Measurements from ENCODE around the gene RCHY1. TPM values are rescaled to one million over a fixed set of nuclear protein-coding genes. Genes with fewer than 3 reads are reported as not detected.

Gene RCHY1
- total RNA-seq, 1 donor from 2014 or later, result 18.7 TPM

DNA sequence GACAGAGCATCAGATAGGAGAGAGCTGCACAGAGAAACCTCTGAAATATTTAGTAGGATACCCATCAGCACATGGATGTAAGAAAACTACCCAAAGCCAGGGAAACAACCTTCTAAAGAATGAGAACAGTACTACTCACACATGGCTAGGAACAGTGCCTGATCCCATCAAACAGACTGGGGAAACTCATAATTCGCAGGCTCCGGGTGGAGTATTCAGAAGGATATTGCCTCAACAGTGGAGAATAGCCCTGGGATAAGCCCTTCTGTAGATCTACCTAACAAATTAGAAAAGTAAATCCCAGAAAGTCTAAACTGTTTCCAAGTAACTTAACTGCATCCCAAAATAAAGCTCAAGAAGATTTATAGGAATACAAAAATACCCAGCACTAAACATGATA lies 17.8 kb downstream of the RCHY1 start:
- Mint-ChIP-seq H3K27me3 (ENCODE audit: low read depth) (no peaks in the 10 kb centered on the region), H3K4me3 (ENCODE audit: unreplicated experiment) (no peak overlapping the region), H3K36me3 (ENCODE audit: low read depth) (peaks cover 21% of the 10 kb centered on the region), H3K27ac (ENCODE audit: unreplicated experiment) (no peak overlapping the region), H3K9me3 (ENCODE audit: low read depth) (peaks cover 16% of the 10 kb centered on the region), H3K4me1 (ENCODE audit: low read depth) (peaks cover 7% of the 10 kb centered on the region)
- DNase-seq (ENCODE audit: low spot score), result no peak
- TF ChIP-seq, protein P1, sequence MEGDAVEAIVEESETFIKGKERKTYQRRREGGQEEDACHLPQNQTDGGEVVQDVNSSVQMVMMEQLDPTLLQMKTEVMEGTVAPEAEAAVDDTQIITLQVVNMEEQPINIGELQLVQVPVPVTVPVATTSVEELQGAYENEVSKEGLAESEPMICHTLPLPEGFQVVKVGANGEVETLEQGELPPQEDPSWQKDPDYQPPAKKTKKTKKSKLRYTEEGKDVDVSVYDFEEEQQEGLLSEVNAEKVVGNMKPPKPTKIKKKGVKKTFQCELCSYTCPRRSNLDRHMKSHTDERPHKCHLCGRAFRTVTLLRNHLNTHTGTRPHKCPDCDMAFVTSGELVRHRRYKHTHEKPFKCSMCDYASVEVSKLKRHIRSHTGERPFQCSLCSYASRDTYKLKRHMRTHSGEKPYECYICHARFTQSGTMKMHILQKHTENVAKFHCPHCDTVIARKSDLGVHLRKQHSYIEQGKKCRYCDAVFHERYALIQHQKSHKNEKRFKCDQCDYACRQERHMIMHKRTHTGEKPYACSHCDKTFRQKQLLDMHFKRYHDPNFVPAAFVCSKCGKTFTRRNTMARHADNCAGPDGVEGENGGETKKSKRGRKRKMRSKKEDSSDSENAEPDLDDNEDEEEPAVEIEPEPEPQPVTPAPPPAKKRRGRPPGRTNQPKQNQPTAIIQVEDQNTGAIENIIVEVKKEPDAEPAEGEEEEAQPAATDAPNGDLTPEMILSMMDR (IDR thresholded peaks at IDR 0.05), result no peak

DNA sequence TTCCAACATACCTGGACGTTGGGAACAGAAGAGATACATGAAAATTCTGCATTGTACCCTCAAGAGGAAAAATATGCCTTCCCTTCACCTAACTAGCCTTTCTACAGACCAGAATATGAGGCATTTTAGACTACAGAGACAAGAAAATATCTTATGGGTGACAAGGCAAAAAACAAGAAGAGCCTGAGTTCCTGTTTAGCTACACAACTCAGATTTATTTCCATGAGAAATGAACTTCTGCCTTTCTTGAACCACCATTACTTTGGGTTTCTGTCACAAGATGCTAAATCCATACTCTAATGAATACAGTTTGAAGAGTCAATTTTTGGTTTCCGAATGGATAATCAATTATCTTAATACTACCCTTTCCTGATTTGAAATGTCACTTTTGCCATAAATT lies 18.7 kb downstream of the RCHY1 start:
- Mint-ChIP-seq H3K4me3 (ENCODE audit: unreplicated experiment) (no peak overlapping the region), H3K27ac (ENCODE audit: unreplicated experiment) (no peak overlapping the region), H3K4me1 (ENCODE audit: low read depth) (peaks cover 7% of the 10 kb centered on the region), H3K9me3 (ENCODE audit: low read depth) (peaks cover 16% of the 10 kb centered on the region), H3K36me3 (ENCODE audit: low read depth) (peaks cover 19% of the 10 kb centered on the region), H3K27me3 (ENCODE audit: low read depth) (no peaks in the 10 kb centered on the region)
- TF ChIP-seq, protein P1 (IDR thresholded peaks at IDR 0.05), result no peak
- no peak for DNase-seq (ENCODE audit: low spot score)

DNA sequence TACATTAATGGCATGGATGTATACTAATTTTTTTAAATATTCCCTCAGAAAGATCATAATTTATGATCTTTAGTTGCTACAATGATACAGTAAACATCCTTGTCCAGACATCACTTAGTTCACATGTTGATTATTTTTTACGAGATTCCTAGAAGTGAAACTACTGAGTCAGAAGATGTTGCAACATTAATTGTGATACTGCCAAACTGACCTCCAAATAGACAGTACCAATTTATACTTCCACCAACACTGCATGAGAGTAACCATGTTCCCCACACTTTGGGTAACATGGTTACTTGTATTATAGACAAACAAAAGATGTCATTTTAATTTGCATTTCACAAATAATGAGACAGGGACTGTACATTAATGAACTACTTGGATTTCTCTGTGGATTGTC lies 19.6 kb downstream of the RCHY1 start:
- Mint-ChIP-seq H3K4me1 (ENCODE audit: low read depth) (peaks cover 7% of the 10 kb centered on the region), H3K9me3 (ENCODE audit: low read depth) (peaks cover 16% of the 10 kb centered on the region), H3K27me3 (ENCODE audit: low read depth) (no peaks in the 10 kb centered on the region), H3K36me3 (ENCODE audit: low read depth) (peaks cover 17% of the 10 kb centered on the region), H3K27ac (ENCODE audit: unreplicated experiment) (no peak overlapping the region), H3K4me3 (ENCODE audit: unreplicated experiment) (no peak overlapping the region)
- no peak for DNase-seq (ENCODE audit: low spot score)
- TF ChIP-seq, protein P1 (IDR thresholded peaks at IDR 0.05), result no peak

DNA sequence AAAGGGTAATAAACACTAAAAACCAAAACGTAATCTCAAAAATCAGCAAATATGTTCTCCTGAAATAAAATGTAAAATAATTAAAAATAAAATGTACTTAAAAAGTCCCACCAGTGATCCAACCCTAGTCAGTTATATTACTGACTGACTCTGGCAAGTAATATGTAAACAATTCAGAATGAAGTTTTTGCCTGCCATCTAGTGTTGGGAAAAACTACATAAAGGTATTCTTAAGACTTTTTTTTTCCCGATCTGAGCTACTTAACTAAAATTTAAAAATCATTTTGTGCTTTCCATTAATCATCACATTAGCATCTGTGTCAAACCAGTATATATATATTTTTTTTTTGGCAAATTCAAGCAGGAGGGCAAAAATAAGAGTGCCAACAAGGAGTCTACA lies 24.0 kb downstream of the RCHY1 start:
- Mint-ChIP-seq H3K4me1 (ENCODE audit: low read depth) (no peaks in the 10 kb centered on the region), H3K4me3 (ENCODE audit: unreplicated experiment) (no peak overlapping the region), H3K27ac (ENCODE audit: unreplicated experiment) (no peak overlapping the region), H3K36me3 (ENCODE audit: low read depth) (peaks cover 3% of the 10 kb centered on the region), H3K9me3 (ENCODE audit: low read depth) (no peaks in the 10 kb centered on the region), H3K27me3 (ENCODE audit: low read depth) (no peaks in the 10 kb centered on the region)
- no peak for DNase-seq (ENCODE audit: low spot score)
- TF ChIP-seq, protein P1 (IDR thresholded peaks at IDR 0.05), result peak; percentile 80

DNA sequence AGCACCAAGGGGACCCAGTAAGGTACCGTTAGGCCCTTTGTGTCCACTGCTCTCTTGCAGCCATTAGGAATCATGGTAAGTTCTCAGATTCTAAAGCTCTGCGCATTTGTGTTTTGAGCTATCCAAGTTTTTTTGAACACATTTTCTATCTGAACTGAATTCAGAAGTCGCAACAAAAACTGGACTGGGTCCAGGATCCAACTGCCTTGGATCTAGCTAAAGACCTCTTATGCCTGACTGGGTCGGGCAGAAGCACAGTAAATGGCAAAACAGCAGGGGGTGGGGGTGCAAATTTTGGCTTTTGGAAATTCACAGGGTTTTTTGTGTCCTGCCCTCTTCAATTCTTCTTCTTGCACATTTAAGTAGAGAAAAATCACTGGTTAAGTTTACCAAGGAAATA lies 30.0 kb downstream of the RCHY1 start:
- H3K27ac Mint-ChIP-seq (ENCODE audit: unreplicated experiment), result no peak overlapping the region
- H3K4me3 Mint-ChIP-seq (ENCODE audit: unreplicated experiment), result no peak overlapping the region
- no peaks in the 10 kb centered on the region for H3K27me3 Mint-ChIP-seq (ENCODE audit: low read depth)
- no peaks in the 10 kb centered on the region for H3K4me1 Mint-ChIP-seq (ENCODE audit: low read depth)
- TF ChIP-seq, protein P1 (IDR thresholded peaks at IDR 0.05), result no peak
- H3K9me3 Mint-ChIP-seq (ENCODE audit: low read depth), result no peaks in the 10 kb centered on the region
- DNase-seq (ENCODE audit: low spot score), result no peak
- peaks cover 21% of the 10 kb centered on the region for H3K36me3 Mint-ChIP-seq (ENCODE audit: low read depth)
